Measurements from ENCODE around the gene RSAD1.

- no peak for TF ChIP-seq CTCF (IDR thresholded peaks at IDR 0.05; ENCODE audit: borderline replicate concordance, extremely low read depth, low read length, poor library complexity, severe bottlenecking)
- TF ChIP-seq EZH2 (IDR thresholded peaks at IDR 0.05; ENCODE audit: borderline replicate concordance, low read depth, low read length, severe bottlenecking): no peak
Measured at GRCh38 chr17:50472286-50472685, 6.4 kb upstream of the RSAD1 start.
